Activated T-cell treated with anti-CD3 and anti-CD28 coated beads, Interleukin-2, amount 50 U/mL, for 1 hour (primary cell): Measurements from ENCODE around the gene TPK1.

Experiments
- DNase-seq: peaks from one replicate; pipeline ENCODE4 v3.0.0-alpha.2; 2020

The TPK1 gene

DNA sequence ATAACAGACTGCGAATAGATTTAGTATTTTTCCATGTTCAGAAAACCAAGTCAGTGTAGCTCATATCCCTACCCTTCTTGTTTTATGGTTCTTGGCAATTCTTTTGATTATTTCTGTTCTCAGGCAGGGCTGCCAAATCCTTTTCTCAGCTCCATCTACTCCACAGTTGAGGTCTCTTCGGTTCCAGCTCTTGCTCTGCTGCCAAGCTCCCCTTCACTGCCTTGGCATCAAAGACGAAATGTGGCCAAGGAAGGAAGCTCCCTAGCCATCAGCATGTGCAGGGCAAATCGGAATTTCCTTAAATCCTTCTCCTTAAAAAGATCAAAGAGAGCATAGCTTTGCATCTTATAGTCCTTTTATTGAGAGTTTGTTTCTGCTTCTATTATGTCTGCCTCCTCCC lies 315.9 kb downstream of the TPK1 start:
- DNase-seq = no peak

DNA sequence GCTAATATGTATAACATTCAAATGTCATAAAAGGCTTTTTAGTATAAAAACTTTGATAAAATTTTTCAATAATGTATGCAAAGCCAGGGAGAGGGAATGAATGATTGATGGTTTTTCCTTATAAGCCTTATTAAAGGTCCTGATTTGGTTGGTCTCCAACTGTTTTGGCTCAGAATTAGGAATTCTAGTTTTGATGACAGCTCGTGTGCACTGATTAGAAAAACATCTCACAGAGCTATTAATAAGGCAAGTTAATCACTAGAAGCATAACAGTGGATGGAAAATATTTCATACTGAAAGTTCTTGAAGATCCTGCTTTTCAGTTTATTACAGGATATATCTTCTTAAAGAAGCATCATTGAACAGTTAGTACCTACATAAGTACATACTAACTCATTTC lies 317.5 kb downstream of the TPK1 start:
- DNase-seq = no peak

DNA sequence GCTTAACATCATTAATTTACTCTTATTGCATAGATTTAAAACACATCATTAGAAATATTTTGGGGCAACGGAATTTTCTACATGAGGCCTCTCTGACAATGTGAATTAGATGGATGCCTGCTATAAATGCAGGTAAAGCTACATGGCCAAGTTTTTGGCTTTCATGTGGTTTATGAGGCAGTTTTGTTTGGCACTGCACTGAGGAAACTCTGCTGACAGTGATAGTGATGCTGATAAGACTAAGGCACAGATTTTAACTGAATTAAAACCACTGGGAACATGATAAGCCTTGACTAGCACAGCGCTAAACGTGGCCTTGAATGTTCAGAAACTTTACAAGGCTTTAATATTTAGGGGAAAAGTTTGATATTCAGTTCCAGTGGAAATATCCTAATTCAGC lies 318.1 kb downstream of the TPK1 start:
- DNase-seq = no peak

DNA sequence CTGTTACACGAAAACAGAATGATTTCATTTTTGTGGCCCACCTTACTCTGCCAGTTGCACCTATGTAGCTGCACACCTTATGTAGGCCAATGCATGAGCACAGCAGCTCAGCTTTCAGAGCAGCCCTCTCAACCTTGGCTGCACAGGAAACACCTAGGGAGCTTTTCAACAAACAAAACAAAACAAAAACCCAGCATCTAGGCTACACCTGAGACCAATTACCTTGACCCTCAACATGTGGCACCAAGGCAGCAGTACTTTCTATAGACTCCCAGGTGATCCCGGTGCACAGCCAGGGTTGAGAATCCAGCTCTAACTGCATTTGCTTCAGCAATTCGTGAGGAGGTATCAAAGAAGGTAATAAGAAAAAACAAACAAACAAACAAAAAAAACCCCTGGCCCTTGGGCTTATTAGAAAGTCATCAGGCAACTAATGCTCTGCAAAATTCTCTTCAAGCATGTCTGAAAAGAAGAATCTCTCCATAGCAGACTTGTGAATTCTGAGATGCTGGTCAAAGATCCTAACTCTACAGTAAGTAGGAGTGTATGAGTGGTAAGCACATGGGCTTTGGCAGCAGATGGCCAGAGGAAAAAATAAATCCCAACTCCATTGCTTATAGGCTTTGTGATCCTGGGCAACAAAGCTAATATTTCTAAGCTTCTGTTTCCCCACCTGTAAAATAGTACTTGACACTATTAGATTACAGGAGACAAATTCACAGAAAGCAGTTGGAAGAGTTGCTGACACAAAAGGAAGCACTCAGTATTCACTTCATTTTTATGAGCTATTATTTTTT lies 318.9 kb downstream of the TPK1 start:
- DNase-seq = no peak

DNA sequence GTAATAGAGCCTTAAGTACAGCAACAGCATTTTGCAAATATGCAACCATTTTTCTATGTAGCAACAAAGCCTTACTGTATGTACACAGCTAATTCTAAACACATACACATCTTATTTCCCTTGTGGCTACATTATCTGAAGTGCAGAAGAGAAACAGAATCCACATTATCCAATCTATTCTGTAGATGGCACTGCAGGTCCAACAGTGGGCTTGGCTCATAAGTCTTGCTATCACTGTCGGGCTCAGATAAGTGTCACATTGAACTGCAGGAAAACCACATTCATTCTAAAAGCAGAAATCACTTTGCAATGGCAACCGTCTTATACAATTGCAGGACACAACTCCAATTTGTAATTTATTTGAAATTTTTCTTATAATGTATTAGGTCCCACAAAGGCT lies 322.5 kb downstream of the TPK1 start:
- DNase-seq = no peak

DNA sequence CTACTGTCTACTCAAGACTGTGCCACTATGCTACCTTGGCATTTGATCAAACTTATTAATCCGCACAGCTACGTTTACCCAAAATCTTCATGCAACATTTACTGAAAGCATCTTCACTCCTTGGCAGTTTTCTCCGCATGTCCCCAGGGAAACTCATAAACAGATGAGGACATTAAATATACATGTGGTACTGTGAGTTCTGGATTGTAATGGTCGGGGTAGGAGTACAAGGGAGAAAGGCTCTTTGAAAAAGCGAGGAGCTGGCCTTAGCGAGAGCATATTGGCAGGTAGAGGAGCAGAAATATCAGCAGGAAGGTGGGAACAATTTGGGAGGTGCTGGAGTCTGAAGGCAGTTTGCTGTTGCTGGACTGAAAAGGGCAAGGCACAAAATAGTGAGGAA lies 325.2 kb downstream of the TPK1 start:
- no peak for DNase-seq

DNA sequence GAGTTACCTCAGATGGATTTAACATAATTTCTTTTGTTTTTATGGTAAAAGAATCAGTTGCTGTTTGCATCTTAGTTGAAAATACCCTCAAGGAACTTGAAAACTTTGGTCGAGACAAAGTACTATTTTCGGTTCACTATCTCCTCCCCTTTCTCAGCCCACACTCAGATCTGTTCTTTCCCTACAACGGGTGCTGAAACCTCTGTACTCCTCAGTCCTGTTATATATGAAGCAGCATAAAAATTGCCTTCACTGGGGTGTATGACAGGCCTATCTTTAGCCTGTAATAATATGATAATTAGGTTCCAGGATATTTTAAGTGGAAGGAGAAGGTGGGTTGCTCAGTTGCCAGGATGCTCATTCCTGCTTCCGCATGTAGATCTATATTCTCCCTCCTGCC lies 327.2 kb downstream of the TPK1 start:
- no peak for DNase-seq

DNA sequence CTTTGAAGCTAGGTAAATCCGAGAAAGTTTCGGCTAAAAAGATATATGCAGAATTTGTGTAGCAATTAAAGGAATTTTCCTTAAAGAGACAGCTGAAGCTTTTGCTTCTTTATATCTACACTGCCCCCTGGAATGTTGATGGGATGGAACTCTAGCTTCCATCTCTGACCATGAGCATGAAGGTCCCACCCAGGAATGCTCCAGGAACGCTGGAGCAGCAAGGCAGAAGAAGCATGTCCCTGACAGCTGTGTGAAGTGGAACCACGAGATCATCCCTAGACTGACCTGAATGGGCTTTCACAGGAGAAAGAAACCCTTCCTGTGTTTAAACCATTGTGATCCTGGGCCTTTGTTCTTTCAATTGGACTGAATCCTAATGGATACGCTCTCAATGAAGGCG lies 332.6 kb downstream of the TPK1 start:
- no peak for DNase-seq

DNA sequence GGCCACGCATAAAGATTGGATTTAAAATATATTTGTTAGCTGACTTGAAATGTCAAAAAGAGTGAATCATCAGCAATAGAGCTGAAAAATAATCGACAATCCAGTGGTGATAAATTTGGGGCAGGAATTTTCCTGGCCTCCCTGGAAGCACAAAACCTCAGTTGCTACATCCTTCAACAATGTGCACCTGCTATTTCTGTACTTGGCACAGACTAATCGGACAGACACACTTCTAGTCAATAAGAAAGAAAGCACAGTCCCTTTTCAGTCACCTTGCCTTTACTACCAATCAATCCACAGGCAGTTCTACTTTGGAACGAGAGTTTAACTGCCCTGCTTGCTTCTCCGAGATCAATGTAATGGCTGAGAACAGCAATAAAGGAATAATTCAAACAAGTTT lies 335.6 kb downstream of the TPK1 start:
- no peak for DNase-seq

DNA sequence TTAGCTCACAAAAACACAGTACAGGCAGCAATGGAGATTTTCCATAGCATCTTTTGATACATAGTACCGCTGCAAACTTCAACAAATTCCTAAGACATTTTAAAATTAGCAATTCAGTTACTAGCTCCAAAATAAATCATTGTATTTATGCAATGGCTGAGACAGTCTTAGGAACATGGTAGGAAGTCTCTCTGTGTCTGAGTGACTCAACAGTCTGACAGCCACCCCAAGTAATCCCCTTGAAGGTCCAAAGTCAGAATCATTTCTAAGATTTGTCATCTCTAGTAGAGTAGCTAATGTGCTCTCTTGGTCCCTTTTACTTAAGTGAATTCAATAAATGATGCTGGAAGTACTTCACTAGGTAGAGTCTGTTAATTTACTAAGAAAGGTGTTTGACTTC lies 338.6 kb downstream of the TPK1 start:
- DNase-seq = no peak

DNA sequence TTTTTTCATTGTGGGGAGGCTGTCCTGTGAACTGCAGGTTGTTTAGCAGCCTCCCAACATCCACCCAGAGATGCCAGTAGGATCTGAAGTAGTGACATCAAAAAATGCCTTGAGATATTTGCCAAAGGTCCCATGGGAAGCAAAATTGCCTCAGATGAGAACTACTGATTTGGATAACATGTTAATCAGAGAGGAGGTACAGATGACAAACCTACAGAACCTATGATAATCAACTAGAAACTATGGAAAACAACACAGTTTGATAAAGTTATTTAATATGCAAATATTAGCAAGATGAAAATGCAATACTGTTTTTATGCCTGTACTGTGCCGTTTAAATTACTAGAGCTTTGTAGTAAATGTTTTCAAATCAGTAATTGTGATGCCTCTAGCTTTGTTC lies 341.5 kb downstream of the TPK1 start:
- DNase-seq = no peak

DNA sequence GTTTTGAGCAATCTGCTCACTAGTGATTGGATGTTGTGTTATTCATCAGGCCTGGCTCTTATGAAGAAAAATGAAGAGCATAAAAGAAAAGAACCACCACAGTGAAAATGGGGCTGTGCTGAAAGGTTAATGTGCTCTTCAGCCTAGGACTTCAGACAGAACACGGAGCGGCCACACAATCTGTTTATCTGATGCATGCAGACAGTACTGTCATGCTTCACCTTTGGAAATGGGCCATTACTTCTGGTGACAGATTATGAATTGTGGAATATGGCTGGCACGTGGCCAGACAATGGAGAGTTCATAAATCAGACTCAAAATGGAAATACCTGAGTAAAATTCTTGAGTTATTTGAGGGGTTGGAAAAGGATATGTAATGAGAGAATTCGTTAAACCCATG lies 346.3 kb downstream of the TPK1 start:
- DNase-seq = no peak

DNA sequence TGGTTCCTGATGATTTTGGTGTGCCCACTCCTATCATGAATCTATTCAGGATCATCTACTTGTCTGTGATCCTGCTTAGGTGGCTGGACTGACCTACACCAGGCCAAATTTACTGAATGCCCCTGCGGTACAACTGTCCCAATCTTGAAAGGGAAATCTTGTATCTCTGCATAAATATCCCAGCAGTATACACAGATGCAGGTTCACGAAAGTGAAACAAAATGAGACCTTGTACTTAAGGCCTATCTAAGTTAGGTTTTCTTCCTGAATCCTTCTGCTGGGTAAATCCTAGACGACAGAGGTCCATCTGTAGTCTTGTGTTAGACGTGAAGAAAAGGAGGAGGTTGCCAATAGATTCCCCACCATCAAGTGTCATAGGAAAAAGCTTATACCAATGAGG lies 346.9 kb downstream of the TPK1 start:
- no peak for DNase-seq

DNA sequence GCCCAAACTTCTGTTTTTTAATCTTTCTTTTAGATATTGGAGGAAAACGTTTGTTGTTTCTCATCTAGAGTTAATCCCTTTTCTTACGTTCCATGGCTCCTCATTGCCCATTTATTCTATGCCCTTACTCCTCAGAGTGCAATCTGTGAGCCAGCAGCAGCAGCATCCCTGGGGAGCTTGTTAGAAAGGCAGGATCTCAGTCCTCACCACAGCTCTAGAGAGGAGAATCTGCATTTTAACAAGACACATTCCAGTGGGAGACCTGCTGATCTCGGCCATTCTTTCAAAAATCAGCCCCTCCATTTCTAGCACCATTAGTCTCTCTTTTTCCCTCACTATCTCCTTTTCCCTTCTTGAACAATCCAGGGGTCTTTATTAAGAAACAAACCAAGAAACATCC lies 348.0 kb downstream of the TPK1 start:
- no peak for DNase-seq

DNA sequence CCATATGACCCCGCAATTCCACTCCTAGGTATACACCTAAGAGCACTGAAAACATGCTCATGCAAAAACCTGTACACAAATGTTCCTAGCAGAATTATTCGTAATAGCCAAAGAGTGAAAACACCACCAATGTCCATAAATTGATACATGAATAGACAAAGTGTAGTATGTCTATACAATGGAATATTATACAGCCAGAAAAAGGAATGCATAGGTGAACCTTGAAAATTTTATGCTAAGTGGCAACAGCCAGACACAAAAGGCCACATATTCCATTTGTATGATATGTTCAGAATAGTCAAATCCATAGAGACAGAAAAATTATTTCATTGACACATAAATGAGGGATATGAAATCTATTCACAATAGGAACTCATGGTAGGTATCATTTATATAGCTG lies 351.4 kb downstream of the TPK1 start:
- no peak for DNase-seq

DNA sequence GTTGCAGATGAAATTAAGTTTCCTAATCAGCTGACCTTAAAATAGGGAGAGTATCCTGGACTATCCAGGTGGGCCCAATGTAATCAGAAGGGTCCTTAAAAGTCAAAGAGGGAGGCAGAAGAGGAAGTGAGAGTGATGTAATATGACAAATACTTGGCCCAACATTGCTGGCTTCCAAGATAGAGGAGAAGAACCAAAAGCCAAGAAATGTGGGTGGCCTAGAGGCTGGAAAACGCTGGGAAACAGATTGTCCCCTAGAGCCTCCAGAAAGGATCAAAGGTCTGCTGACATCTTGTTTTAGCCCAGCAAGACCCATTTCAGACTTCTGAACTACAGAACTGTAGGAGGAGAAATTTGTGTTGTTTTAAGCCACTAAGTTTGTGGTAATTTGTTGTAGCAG lies 352.7 kb downstream of the TPK1 start:
- DNase-seq = no peak

DNA sequence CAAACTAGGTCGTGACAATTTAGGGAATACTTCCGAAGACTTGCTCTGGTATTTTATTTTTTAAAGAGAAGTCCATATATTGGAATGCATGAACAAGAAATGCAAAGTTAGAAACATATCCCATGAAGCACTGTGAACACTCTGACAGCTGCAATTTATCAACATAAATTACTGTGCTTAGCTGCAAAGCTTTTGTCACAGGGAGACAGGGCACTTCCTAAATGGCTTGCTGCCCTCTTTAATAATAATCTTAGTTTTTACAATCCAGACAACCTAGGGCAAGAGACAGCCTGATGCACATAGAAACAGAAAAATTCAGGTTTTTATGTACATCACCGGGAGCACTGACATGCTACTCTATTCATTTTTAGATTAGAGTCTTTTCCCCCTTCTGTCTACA lies 354.0 kb downstream of the TPK1 start:
- DNase-seq = no peak

DNA sequence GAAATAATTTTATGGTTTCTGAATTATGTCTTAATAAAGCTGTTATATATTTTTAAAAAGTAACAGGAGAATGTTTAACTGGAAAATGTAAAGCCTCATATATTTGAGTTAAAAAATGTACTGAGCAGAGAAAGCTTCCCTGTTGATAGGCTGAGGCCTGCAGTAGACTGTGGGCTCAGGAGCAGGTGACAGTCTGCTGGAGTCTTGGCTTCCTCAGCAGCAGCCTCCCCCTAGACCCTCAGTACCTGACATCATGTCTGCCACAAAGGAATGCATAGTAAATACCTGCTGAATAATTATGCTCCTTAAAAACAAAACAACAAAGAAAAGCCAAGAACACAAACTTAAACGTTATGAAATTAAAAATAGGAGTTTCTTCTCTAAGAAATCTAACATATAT lies 358.5 kb downstream of the TPK1 start:
- no peak for DNase-seq

DNA sequence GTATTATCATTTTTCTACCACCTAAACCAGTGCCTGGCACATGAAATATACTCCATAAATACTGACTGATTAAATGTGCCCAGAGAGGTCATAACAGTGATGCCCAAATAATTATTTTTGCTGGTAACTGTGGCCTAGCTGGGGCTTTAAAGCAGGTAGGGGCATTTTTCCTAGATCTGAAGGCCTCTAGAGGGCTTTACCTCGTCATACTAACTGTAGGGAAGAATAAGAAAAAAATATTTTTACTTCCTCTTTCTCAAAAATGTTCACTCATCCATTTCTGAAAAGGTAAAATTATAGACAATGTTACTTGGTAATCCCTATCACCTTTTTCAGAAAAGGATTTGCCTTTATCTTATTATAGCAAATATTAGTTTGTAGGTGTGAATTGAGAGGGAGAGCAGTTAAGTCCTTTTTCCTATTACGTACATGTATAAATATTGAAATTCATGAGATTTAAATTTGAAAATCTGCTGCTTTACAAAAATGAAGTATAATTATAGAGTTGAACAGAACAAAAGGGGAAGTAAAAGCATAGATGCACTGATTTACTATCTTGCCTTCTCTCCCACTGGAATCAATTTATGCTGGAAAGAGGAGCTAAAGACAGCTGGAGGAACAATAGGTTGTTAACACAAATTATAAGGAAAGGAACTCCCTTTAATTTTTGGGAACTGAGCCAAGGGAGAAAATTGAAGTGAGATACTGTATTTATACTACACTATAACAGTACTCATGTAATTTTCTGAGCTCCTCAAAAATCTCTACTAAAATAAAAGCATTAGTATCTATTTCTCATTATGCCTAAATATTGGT lies 360.8 kb downstream of the TPK1 start:
- DNase-seq = no peak

DNA sequence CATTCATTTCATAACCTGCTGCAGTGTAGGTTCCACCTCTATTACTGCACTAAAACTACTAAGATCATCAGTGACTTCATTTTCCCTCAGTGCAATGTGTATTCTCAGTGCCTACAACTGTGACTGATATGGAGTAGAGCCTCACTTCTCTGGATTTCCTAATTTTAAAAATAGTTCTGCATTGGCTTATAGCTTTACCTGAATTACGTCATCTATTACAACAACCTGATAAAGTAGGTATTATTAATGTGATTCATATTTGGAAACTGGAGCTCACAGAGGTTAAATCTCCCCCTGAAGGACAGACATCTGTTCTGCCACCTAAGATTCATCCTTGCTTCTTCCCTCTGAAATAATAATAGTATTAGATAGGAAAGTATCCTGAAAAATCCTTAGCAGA lies 361.5 kb downstream of the TPK1 start:
- DNase-seq = no peak

DNA sequence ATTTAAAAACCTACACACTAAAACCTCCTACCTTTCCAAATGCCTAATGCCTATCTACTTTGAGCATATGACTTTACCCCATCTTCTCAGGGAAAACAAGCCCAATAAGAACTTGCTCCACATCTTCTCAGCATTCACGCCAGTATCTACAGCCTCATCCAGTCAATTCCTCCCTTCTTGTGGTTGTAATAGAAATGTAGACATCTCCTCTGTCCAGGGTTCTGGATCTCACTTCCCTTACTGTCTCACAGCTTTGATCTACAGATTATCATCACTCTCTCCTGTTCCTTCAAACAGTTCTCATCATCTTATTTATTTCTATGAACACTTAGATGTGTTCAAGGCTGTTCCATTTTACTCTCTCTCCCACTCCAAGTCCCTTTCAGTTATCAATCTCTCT lies 361.9 kb downstream of the TPK1 start:
- DNase-seq = no peak

DNA sequence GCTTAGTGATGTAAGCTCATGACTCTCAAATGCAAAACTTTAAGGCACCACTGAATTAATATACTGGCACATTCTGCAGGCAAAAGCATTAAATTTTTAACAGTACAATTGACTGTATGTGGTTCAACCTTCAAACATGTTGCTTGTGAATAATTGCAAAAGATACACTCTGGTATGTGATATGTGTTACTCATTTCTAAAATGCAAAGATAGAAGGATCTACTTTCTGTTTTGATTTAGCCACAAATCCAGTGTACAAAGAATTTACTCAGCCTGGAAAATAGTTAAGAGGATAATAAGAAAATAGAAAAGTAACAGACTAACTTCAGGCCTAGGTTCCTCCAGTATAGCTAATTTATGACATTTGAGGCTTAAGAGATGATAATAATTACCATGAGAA lies 365.8 kb downstream of the TPK1 start:
- DNase-seq = no peak

DNA sequence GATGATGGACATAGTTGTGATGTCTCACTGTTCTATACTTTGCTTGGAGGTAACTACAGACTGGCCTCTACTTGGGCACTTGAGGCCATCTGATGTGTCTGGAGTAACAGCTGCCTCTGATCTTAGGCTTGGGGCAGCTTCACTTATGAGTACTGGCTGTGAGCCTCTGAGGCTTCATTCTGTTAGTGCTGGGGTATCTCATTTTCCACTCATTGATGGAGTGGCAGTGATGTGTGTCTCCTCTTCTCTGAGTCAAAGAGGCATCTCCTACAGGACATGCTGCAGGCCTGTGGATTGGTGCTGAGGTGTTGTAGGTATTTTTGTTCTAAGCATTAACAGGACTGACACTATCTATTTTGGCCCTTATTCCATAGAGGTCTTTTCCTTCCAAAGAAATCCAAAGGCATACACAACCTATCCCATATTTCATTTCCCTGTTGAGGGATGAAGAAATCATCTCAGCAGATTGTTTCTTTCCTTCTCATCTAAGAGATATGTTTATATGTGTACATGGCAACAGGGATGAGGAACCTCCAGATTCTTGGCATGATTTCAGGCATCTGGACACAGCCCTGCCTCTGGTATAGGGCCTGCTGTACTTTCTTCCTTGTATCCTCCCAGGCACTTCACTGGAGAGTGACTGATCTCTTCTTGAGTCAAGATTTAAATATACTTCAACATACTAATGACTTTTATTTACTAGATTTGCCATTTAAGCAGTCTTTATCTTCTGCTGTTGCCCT lies 366.7 kb downstream of the TPK1 start:
- no peak for DNase-seq

DNA sequence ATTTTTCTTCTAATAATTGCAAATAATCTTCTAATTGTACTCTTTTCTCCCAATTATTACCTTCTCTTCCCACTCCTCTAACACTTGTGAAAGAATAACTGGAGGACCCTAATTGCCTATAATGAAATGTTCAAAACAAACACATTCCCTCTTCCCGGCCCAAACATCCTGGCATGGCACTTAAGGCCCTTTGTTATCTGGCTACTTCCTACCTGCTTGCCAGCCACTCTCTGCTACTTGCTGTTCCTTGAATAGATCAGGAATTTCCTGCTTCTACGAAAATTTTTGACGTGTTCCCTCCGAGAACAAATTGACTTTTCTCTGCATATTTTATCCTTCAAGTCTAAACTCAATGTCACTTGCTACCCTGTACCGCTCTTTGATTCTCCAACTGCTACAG lies 376.2 kb downstream of the TPK1 start:
- no peak for DNase-seq
